Measurements from ENCODE around the gene MACROD2. TPM values are rescaled to one million over a fixed set of nuclear protein-coding genes. Genes with fewer than 3 reads are reported as not detected.

MACROD2 gene
- total RNA-seq, 2 donors from 2014 or later = not detected

- Mint-ChIP-seq H3K4me3 (no peak overlapping the region), H3K27ac (no peak overlapping the region)
Observed at GRCh38 chr20:15297059-15297875, 1302.0 kb downstream of the MACROD2 start.

DNA sequence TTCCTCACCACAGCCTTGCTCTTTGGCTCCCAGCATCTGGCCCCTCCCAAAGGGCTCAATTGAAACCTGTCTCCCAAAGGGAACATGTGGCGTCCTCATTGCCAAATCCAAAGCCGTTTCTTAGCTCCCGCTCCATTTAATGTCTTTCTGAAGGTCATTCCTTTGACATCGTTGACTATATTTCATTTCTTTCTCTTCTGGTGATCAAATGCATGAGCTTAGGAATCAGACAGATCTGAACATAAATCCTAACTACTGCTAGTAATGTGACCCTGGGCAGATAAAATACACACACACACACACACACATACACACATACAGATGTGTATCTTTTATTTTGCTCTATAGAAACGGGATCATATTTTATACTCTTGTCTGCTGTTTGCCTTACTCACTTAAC is 1306.8 kb downstream of the MACROD2 start:
- Mint-ChIP-seq H3K27me3 (ENCODE audit: low read depth) (no peaks in the 10 kb centered on the region), H3K4me3 (no peak overlapping the region), H3K9me3 (peaks cover 15 to 19% of the 10 kb centered on the region in 2 donors), H3K27ac (no peak overlapping the region), H3K36me3 (ENCODE audit: insufficient read depth in 2 of 2) (peaks cover 0 to 2% of the 10 kb centered on the region in 2 donors), H3K4me1 (ENCODE audit: low read depth) (no peaks in the 10 kb centered on the region)
- no peak for DNase-seq
- ATAC-seq (replicated peaks in 1 of 2) = no peak

More at GRCh38 chr20:15297059-15297875, 1302.0 kb downstream of the MACROD2 start:
- Mint-ChIP-seq H3K36me3 (ENCODE audit: insufficient read depth in 2 of 2) (no peaks in the 10 kb centered on the region), H3K9me3 (peaks cover 8 to 12% of the 10 kb centered on the region in 2 donors), H3K4me1 (ENCODE audit: low read depth) (no peaks in the 10 kb centered on the region), H3K27me3 (ENCODE audit: low read depth) (no peaks in the 10 kb centered on the region)
- no peak for DNase-seq
- ATAC-seq (replicated peaks in 1 of 2) = no peak

- Mint-ChIP-seq H3K36me3 (ENCODE audit: insufficient read depth in 2 of 2) (no peaks in the 10 kb centered on the region), H3K4me1 (ENCODE audit: low read depth) (no peaks in the 10 kb centered on the region)
- DNase-seq = no peak
Observed at GRCh38 chr20:15310361-15310760, 1315.0 kb downstream of the MACROD2 start.

GRCh38 chr20:15316556-15316955 is 1321.2 kb downstream of the MACROD2 start:
- H3K27ac Mint-ChIP-seq = no peak overlapping the region
- H3K27me3 Mint-ChIP-seq (ENCODE audit: low read depth) = no peaks in the 10 kb centered on the region
- H3K4me1 Mint-ChIP-seq (ENCODE audit: low read depth) = no peaks in the 10 kb centered on the region
- ATAC-seq (replicated peaks in 1 of 2) (no peak), DNase-seq (no peak)
- H3K9me3 Mint-ChIP-seq = peaks cover 5 to 6% of the 10 kb centered on the region in 2 donors
- H3K4me3 Mint-ChIP-seq = no peak overlapping the region
- no peaks in the 10 kb centered on the region for H3K36me3 Mint-ChIP-seq (ENCODE audit: insufficient read depth in 2 of 2)

More at GRCh38 chr20:15310361-15310760, 1315.0 kb downstream of the MACROD2 start:
- Mint-ChIP-seq H3K27me3 (ENCODE audit: low read depth) (no peaks in the 10 kb centered on the region), H3K4me3 (no peak overlapping the region), H3K27ac (no peak overlapping the region), H3K9me3 (peaks cover 4 to 7% of the 10 kb centered on the region in 2 donors)
- ATAC-seq (replicated peaks in 1 of 2) = no peak

GRCh38 chr20:15317546-15318232 is 1322.4 kb downstream of the MACROD2 start:
- Mint-ChIP-seq H3K36me3 (ENCODE audit: insufficient read depth in 2 of 2) (no peaks in the 10 kb centered on the region), H3K4me3 (no peak overlapping the region), H3K27me3 (ENCODE audit: low read depth) (no peaks in the 10 kb centered on the region), H3K9me3 (peaks cover 5 to 6% of the 10 kb centered on the region in 2 donors), H3K27ac (no peak overlapping the region), H3K4me1 (ENCODE audit: low read depth) (no peaks in the 10 kb centered on the region)
- ATAC-seq (replicated peaks in 1 of 2) (no peak), DNase-seq (no peak)

DNA sequence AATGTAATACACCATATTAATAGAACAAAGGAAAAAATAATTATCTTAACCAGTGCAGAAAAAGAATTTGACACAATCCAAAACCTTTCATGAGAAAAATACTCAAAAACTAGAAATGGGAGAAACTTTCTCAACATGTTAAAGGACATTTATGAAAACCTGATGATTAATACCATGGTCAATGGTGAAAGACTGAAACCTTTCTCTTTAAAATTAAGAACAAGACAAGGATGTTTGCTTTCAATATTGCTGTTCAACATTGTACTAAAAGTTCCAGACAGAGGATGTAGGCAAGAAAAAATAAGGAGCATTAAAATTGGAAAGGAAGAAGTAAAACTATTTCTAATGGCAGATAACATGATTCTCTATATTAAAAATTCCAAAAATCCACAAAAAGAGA is 1323.4 kb downstream of the MACROD2 start:
- no peak overlapping the region for H3K27ac Mint-ChIP-seq
- no peaks in the 10 kb centered on the region for H3K36me3 Mint-ChIP-seq (ENCODE audit: insufficient read depth in 2 of 2)
- no peaks in the 10 kb centered on the region for H3K4me1 Mint-ChIP-seq (ENCODE audit: low read depth)
- ATAC-seq (replicated peaks in 1 of 2) (no peak), DNase-seq (no peak)
- H3K27me3 Mint-ChIP-seq (ENCODE audit: low read depth) = no peaks in the 10 kb centered on the region
- H3K9me3 Mint-ChIP-seq = peaks cover 5 to 6% of the 10 kb centered on the region in 2 donors
- no peak overlapping the region for H3K4me3 Mint-ChIP-seq

GRCh38 chr20:15319439-15319838 is 1324.1 kb downstream of the MACROD2 start:
- Mint-ChIP-seq H3K27me3 (ENCODE audit: low read depth) (no peaks in the 10 kb centered on the region), H3K9me3 (peaks cover 7 to 9% of the 10 kb centered on the region in 2 donors), H3K4me1 (ENCODE audit: low read depth) (no peaks in the 10 kb centered on the region), H3K27ac (no peak overlapping the region), H3K36me3 (ENCODE audit: insufficient read depth in 2 of 2) (no peaks in the 10 kb centered on the region), H3K4me3 (no peak overlapping the region)
- DNase-seq = no peak
- ATAC-seq (replicated peaks in 1 of 2) = no peak

GRCh38 chr20:15320941-15321340 is 1325.6 kb downstream of the MACROD2 start:
- no peak overlapping the region for H3K4me3 Mint-ChIP-seq
- no peaks in the 10 kb centered on the region for H3K4me1 Mint-ChIP-seq (ENCODE audit: low read depth)
- ATAC-seq (replicated peaks in 1 of 2) (no peak), DNase-seq (no peak)
- no peak overlapping the region for H3K27ac Mint-ChIP-seq
- peaks cover 5 to 6% of the 10 kb centered on the region in 2 donors for H3K9me3 Mint-ChIP-seq
- no peaks in the 10 kb centered on the region for H3K27me3 Mint-ChIP-seq (ENCODE audit: low read depth)
- H3K36me3 Mint-ChIP-seq (ENCODE audit: insufficient read depth in 2 of 2) = no peaks in the 10 kb centered on the region

DNA sequence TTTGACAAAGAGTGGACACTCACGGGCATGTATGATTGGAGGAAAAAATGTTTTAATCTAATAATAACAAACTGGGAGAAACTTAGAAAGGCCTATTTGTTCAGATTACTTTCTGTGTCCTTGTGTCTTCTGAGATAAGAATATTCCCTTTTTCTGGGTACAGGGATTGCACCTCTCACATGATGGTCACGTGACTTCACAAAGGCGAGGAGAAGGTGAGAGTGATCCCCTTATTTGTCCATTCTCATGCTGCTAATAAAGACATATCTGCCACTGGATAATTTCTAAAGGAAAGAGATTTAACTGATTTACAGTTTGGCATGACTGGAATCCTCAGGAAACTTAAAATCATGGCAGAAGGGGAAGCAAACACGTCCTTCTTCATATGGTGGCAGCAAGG is 1331.8 kb downstream of the MACROD2 start:
- DNase-seq (no peak), ATAC-seq (replicated peaks in 1 of 2) (no peak)
- Mint-ChIP-seq H3K9me3 (peaks cover 2 to 10% of the 10 kb centered on the region in 2 donors), H3K36me3 (ENCODE audit: insufficient read depth in 2 of 2) (no peaks in the 10 kb centered on the region), H3K4me3 (no peak overlapping the region), H3K27me3 (ENCODE audit: low read depth) (no peaks in the 10 kb centered on the region), H3K27ac (no peak overlapping the region), H3K4me1 (ENCODE audit: low read depth) (no peaks in the 10 kb centered on the region)

GRCh38 chr20:15328084-15328483 is 1332.8 kb downstream of the MACROD2 start:
- DNase-seq (no peak), ATAC-seq (replicated peaks in 1 of 2) (no peak)
- Mint-ChIP-seq H3K4me1 (ENCODE audit: low read depth) (no peaks in the 10 kb centered on the region), H3K9me3 (peaks cover 2 to 10% of the 10 kb centered on the region in 2 donors), H3K4me3 (no peak overlapping the region), H3K36me3 (ENCODE audit: insufficient read depth in 2 of 2) (no peaks in the 10 kb centered on the region), H3K27ac (no peak overlapping the region), H3K27me3 (ENCODE audit: low read depth) (no peaks in the 10 kb centered on the region)

GRCh38 chr20:15332711-15333160 is 1337.4 kb downstream of the MACROD2 start:
- ATAC-seq (replicated peaks in 1 of 2) (no peak), DNase-seq (no peak)
- Mint-ChIP-seq H3K27me3 (ENCODE audit: low read depth) (no peaks in the 10 kb centered on the region), H3K27ac (no peak overlapping the region), H3K36me3 (ENCODE audit: insufficient read depth in 2 of 2) (no peaks in the 10 kb centered on the region), H3K9me3 (peaks cover 5% of the 10 kb centered on the region in 2 donors), H3K4me3 (no peak overlapping the region), H3K4me1 (ENCODE audit: low read depth) (no peaks in the 10 kb centered on the region)

GRCh38 chr20:15333170-15333569 is 1337.9 kb downstream of the MACROD2 start:
- Mint-ChIP-seq H3K9me3 (peaks cover 8% of the 10 kb centered on the region in 2 donors), H3K4me3 (no peak overlapping the region), H3K36me3 (ENCODE audit: insufficient read depth in 2 of 2) (no peaks in the 10 kb centered on the region), H3K27ac (no peak overlapping the region), H3K4me1 (ENCODE audit: low read depth) (no peaks in the 10 kb centered on the region), H3K27me3 (ENCODE audit: low read depth) (no peaks in the 10 kb centered on the region)
- DNase-seq (no peak), ATAC-seq (replicated peaks in 1 of 2) (no peak)

GRCh38 chr20:15336011-15336410 is 1340.7 kb downstream of the MACROD2 start:
- Mint-ChIP-seq H3K9me3 (peaks cover 7 to 8% of the 10 kb centered on the region in 2 donors), H3K27me3 (ENCODE audit: low read depth) (no peaks in the 10 kb centered on the region), H3K27ac (no peak overlapping the region), H3K4me1 (ENCODE audit: low read depth) (no peaks in the 10 kb centered on the region), H3K4me3 (no peak overlapping the region), H3K36me3 (ENCODE audit: insufficient read depth in 2 of 2) (no peaks in the 10 kb centered on the region)
- ATAC-seq (replicated peaks in 1 of 2) (no peak), DNase-seq (no peak)

Data from activated T-cell treated with anti-CD3 and anti-CD28 coated beads, Interleukin-2, amount 50 U/mL, for 72 hours (primary cell).